Liver (tissue), 9 donors: ENCODE data around the gene CD96. TPM values are rescaled to one million over a fixed set of nuclear protein-coding genes. Genes with fewer than 3 reads are reported as not detected.

Experiments used
- DNase-seq: peaks from one replicate; pipeline ENCODE4 v3.0.0-alpha.2; 2017; ENCODE audit warnings: low spot score
- H3K27ac ChIP-seq, 2 donors: one replicate each; pipeline ENCODE4 v1.7.0; 2013; ENCODE audit warnings: inconsistent platforms in 2 of 2, low read length in 2 of 2, control low read depth in 1 of 2, low read depth in 1 of 2, mild to moderate bottlenecking in 1 of 2
- H3K27me3 ChIP-seq, 4 donors: one replicate each; pipeline versions ENCODE4 v1.6.1 to v1.7.0; 2013; ENCODE audit warnings: low read length in 3 of 4, inconsistent platforms in 1 of 4, mild to moderate bottlenecking in 1 of 4, moderate library complexity in 1 of 4; ENCODE audit not compliant: control insufficient read depth in 4 of 4, insufficient read depth in 4 of 4
- H3K36me3 ChIP-seq, 4 donors: one replicate each; pipeline versions ENCODE4 v1.6.1 to v1.7.0; 2013; ENCODE audit warnings: low read length in 3 of 4, mild to moderate bottlenecking in 3 of 4, low read depth in 1 of 4, moderate library complexity in 1 of 4; ENCODE audit not compliant: control insufficient read depth in 4 of 4, insufficient read depth in 3 of 4
- H3K4me1 ChIP-seq, 4 donors: one replicate each; pipeline versions ENCODE4 v1.6.1 to v1.7.0; 2013; ENCODE audit warnings: low read length in 3 of 4, mild to moderate bottlenecking in 3 of 4, moderate library complexity in 1 of 4; ENCODE audit not compliant: control insufficient read depth in 4 of 4, insufficient read depth in 4 of 4
- H3K4me3 ChIP-seq, 3 donors: one replicate each; pipeline versions ENCODE4 v1.6.1 to v1.7.0; 2013; ENCODE audit warnings: low read length in 3 of 3, control low read depth in 1 of 3, low read depth in 1 of 3, mild to moderate bottlenecking in 1 of 3
- H3K9ac ChIP-seq, 2 donors: one replicate each; pipeline ENCODE4 v1.7.0; 2013; ENCODE audit warnings: low read length in 2 of 2, mild to moderate bottlenecking in 2 of 2, moderate library complexity in 2 of 2, control low read depth in 1 of 2, low read depth in 1 of 2
- H3K9me3 ChIP-seq, 4 donors: one replicate each; pipeline versions ENCODE4 v1.6.1 to v1.7.0; 2013; ENCODE audit warnings: low read length in 3 of 4; ENCODE audit not compliant: control insufficient read depth in 4 of 4
- CTCF ChIP-seq: fragments of 150-350 bp; IDR thresholded peaks from 2 replicates; pipeline ENCODE4 v1.5.1; 2017; ENCODE audit warnings: improper control_type of control experiment, low read depth, low read length; ENCODE audit not compliant: missing input control
- EGR1 ChIP-seq, 2 donors: IDR thresholded peaks; 2 replicates each; pipeline ENCODE4 v1.6.1; 2016 to 2018; ENCODE audit warnings: antibody characterized with exemption in 2 of 2, low read depth in 2 of 2
- FOXA1 ChIP-seq: IDR thresholded peaks from 2 replicates; pipeline ENCODE4 v1.6.1; 2016; ENCODE audit warnings: antibody characterized with exemption
- FOXA2 ChIP-seq: IDR thresholded peaks from 2 replicates; pipeline ENCODE4 v1.6.1; 2016; ENCODE audit warnings: antibody characterized with exemption
- GABPA ChIP-seq, 2 donors: IDR thresholded peaks in 1 of 2; conservative IDR thresholded peaks in 1 of 2; 2 replicates each; pipeline ENCODE4 v1.6.1; 2016; ENCODE audit warnings: antibody characterized with exemption in 2 of 2, mild to moderate bottlenecking in 1 of 2, moderate library complexity in 1 of 2
- HNF4A ChIP-seq, 2 donors: conservative IDR thresholded peaks; 2 replicates each; pipeline ENCODE4 v1.6.1; 2016; ENCODE audit warnings: antibody characterized with exemption in 2 of 2, mild to moderate bottlenecking in 2 of 2
- HNF4G ChIP-seq: IDR thresholded peaks from 2 replicates; pipeline ENCODE4 v1.6.1; 2016; ENCODE audit warnings: antibody characterized with exemption
- JUND ChIP-seq, 2 donors: IDR thresholded peaks; 2 replicates each; pipeline ENCODE4 v1.6.1; 2016; ENCODE audit warnings: antibody characterized with exemption in 2 of 2
- NR2F2 ChIP-seq: IDR thresholded peaks from 2 replicates; pipeline ENCODE4 v1.6.1; 2016; ENCODE audit warnings: antibody characterized with exemption
- RAD21 ChIP-seq, 2 donors: IDR thresholded peaks; 2 replicates each; pipeline ENCODE4 v1.6.1; 2016; ENCODE audit warnings: antibody characterized with exemption in 2 of 2, mild to moderate bottlenecking in 2 of 2
- RXRA ChIP-seq, 2 donors: IDR thresholded peaks; 2 replicates each; pipeline ENCODE4 v1.6.1; 2017 to 2018; ENCODE audit warnings: antibody characterized with exemption in 2 of 2, mild to moderate bottlenecking in 1 of 2
- SP1 ChIP-seq: IDR thresholded peaks from 2 replicates; pipeline ENCODE4 v1.6.1; 2018; ENCODE audit warnings: antibody characterized with exemption, mild to moderate bottlenecking
- TAF1 ChIP-seq: conservative IDR thresholded peaks from 2 replicates; pipeline ENCODE4 v1.6.1; 2016; ENCODE audit warnings: antibody characterized with exemption, mild to moderate bottlenecking
- YY1 ChIP-seq: IDR thresholded peaks from 2 replicates; pipeline ENCODE4 v1.6.1; 2016; ENCODE audit warnings: antibody characterized with exemption, mild to moderate bottlenecking
- ZBTB33 ChIP-seq: IDR thresholded peaks from 2 replicates; pipeline ENCODE4 v1.6.1; 2016; ENCODE audit warnings: antibody characterized with exemption
- WGBS: extraction: QIAGEN DNeasy Blood & Tissue Kit; methylation state at CpG from one replicate; pipeline ENCODE4 v1.1.7; 2013; 5-methylcytosine and 5-hydroxymethylcytosine counted together
- polyA plus RNA-seq, 2 donors: library from polyadenylated mRNA; stranded (reverse) in 1 of 2; unstranded in 1 of 2; fragments of 200-250 nt in 1 of 2; fragments of >200 nt in 1 of 2; fragmentation: Nextera tagmentation in 1 of 2; extraction: Ambion mirVana in 1 of 2; gene quantifications; one replicate each; pipeline versions ENCODE4 v1.2.1 to v1.2.3, GENCODE V29; 2013 to 2015
- total RNA-seq, 2 donors: library from RNA; depleted of rRNA; stranded (reverse); fragments of >200 nt; gene quantifications; one replicate each; pipeline ENCODE4 v1.2.3, GENCODE V29; 2014
- TF ChIP-seq, protein P1 (sequence below): IDR thresholded peaks from 2 replicates; pipeline ENCODE4 v1.6.1; 2016; ENCODE audit warnings: antibody characterized with exemption
- TF ChIP-seq, protein P2 (sequence below): IDR thresholded peaks from 2 replicates; pipeline ENCODE4 v1.6.1; 2016; ENCODE audit warnings: antibody characterized with exemption
- donor health status: healthy.
- donor health status: healthy.
- donor health status: healthy.
- donor health status: healthy.
- donor health status: healthy.

Gene CD96
- total and polyA plus RNA-seq, 4 donors: 0.46 to 2.7 (median 0.92) TPM

GRCh38 chr3:111598552-111598951 lies 56.6 kb downstream of the CD96 start:
- Histone ChIP-seq H3K4me1 (no peaks in the 10 kb centered on the region), H3K9ac (no peak overlapping the region), H3K9me3 (no peaks in the 10 kb centered on the region), H3K36me3 (no peaks in the 10 kb centered on the region), H3K4me3 (no peak overlapping the region), H3K27me3 (no peaks in the 10 kb centered on the region), H3K27ac (no peak overlapping the region)
- no peak for TF ChIP-seq EGR1 (IDR thresholded peaks at IDR 0.05; ENCODE audit: low read depth in 2 of 2)
- TF ChIP-seq, protein P1, sequence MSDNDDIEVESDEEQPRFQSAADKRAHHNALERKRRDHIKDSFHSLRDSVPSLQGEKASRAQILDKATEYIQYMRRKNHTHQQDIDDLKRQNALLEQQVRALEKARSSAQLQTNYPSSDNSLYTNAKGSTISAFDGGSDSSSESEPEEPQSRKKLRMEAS: no peak
- TF ChIP-seq YY1: no peak
- no peak for TF ChIP-seq CTCF
- TF ChIP-seq ZBTB33: no peak
- no peak for TF ChIP-seq FOXA2
- TF ChIP-seq RXRA (IDR thresholded peaks at IDR 0.05): no peak
- no peak for TF ChIP-seq NR2F2
- no peak for TF ChIP-seq HNF4A (conservative IDR thresholded peaks at IDR 0.05)
- no peak for TF ChIP-seq JUND (IDR thresholded peaks at IDR 0.05)
- no peak for TF ChIP-seq SP1
- TF ChIP-seq FOXA1: no peak
- TF ChIP-seq HNF4G: no peak
- TF ChIP-seq, protein P2, sequence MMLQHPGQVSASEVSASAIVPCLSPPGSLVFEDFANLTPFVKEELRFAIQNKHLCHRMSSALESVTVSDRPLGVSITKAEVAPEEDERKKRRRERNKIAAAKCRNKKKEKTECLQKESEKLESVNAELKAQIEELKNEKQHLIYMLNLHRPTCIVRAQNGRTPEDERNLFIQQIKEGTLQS: no peak
- WGBS: 77% methylated on average over 2 of the region's 2 CpGs
- DNase-seq: no peak

- DNase-seq: no peak
- no peak overlapping the region for H3K27ac ChIP-seq
- H3K36me3 ChIP-seq: no peaks in the 10 kb centered on the region
- WGBS: 89% methylated on average over 4 of the region's 4 CpGs
- H3K27me3 ChIP-seq: no peaks in the 10 kb centered on the region
- H3K9ac ChIP-seq: no peak overlapping the region
- TF ChIP-seq HNF4A (conservative IDR thresholded peaks at IDR 0.05) (no peak), RXRA (IDR thresholded peaks at IDR 0.05) (no peak), HNF4G (no peak), FOXA2 (no peak), CTCF (no peak), NR2F2 (no peak), EGR1 (IDR thresholded peaks at IDR 0.05; ENCODE audit: low read depth in 2 of 2) (no peak), SP1 (no peak), TAF1 (no peak), GABPA (IDR thresholded peaks at IDR 0.05 in 1 of 2, conservative IDR thresholded peaks at IDR 0.05 in 1 of 2) (no peak), RAD21 (IDR thresholded peaks at IDR 0.05) (no peak), FOXA1 (no peak), JUND (IDR thresholded peaks at IDR 0.05) (no peak), ZBTB33 (no peak), YY1 (no peak)
- TF ChIP-seq, protein P2: no peak
- TF ChIP-seq, protein P1: no peak
- H3K4me3 ChIP-seq: no peak overlapping the region
- H3K9me3 ChIP-seq: no peaks in the 10 kb centered on the region
- no peaks in the 10 kb centered on the region for H3K4me1 ChIP-seq
These were observed 59.8 kb downstream of the CD96 start for GRCh38 chr3:111601810-111602209.
